RPMI7951 (cell line): ENCODE data around the gene EXOSC2. TPM values are rescaled to one million over a fixed set of nuclear protein-coding genes. Genes with fewer than 3 reads are reported as not detected.

ENCODE experiments used
- DNase-seq: peaks from one replicate; pipeline ENCODE4 v3.0.0-alpha.2; 2012; ENCODE audit warnings: low read depth
- total RNA-seq: library from RNA; depleted of rRNA; stranded (reverse); fragments of >200 nt; shearing (Covaris generic); gene quantifications from 2 replicates; pipeline ENCODE4 v1.2.3, GENCODE V29; 2014; rRNA removed

EXOSC2 gene
- total RNA-seq, 1 experiment from 2014 or later = 33.9 TPM

- no peak for DNase-seq
Observed at GRCh38 chr9:130736834-130737233, 43.3 kb downstream of the EXOSC2 start.

GRCh38 chr9:130738281-130738680 lies 44.7 kb downstream of the EXOSC2 start:
- DNase-seq = no peak

GRCh38 chr9:130739081-130739480 lies 45.5 kb downstream of the EXOSC2 start:
- DNase-seq = no peak

- no peak for DNase-seq
Observed at GRCh38 chr9:130740218-130741023, 46.8 kb downstream of the EXOSC2 start.

- DNase-seq = no peak
Observed at GRCh38 chr9:130741024-130741305, 47.4 kb downstream of the EXOSC2 start.

GRCh38 chr9:130741831-130742449 lies 48.4 kb downstream of the EXOSC2 start:
- DNase-seq = peak; percentile 47

GRCh38 chr9:130743656-130744055 lies 50.1 kb downstream of the EXOSC2 start:
- DNase-seq = no peak

GRCh38 chr9:130745210-130745800 lies 51.7 kb downstream of the EXOSC2 start:
- DNase-seq = no peak

- DNase-seq = no peak
Observed at GRCh38 chr9:130745829-130746228, 52.2 kb downstream of the EXOSC2 start.

GRCh38 chr9:130746434-130747212 lies 53.0 kb downstream of the EXOSC2 start:
- no peak for DNase-seq

- no peak for DNase-seq
Observed at GRCh38 chr9:130751631-130752355, 58.2 kb downstream of the EXOSC2 start.

Other genes with a start within 250 kb of the EXOSC2 start
- 247 and 249 TPM in 2 replicates for gene ASS1, start 248.8 kb upstream of the EXOSC2 start, total RNA-seq
- gene FUBP3, start 114.2 kb upstream of the EXOSC2 start, total RNA-seq = 33.0 and 37.2 TPM in 2 replicates
- not detected in 2 replicates for gene PRDM12, start 29.2 kb upstream of the EXOSC2 start, total RNA-seq
- 11.4 and 12.1 TPM in 2 replicates for gene ABL1, start 141.5 kb downstream of the EXOSC2 start, total RNA-seq
- gene QRFP, start 203.0 kb downstream of the EXOSC2 start, total RNA-seq = not detected in 2 replicates
- 15.6 and 16.9 TPM in 2 replicates for gene FIBCD1, start 245.5 kb downstream of the EXOSC2 start, total RNA-seq